Glomerular endothelial cell (primary cell): ENCODE data around the gene KSR2. TPM values are rescaled to one million over a fixed set of nuclear protein-coding genes. Genes with fewer than 3 reads are reported as not detected.

Experiments
- DNase-seq: peaks from one replicate; pipeline ENCODE4 v3.0.0-alpha.2; 2011; ENCODE audit warnings: low read depth, low spot score; ENCODE audit errors: extremely low read depth
- total RNA-seq: library from RNA; depleted of rRNA; stranded (reverse); fragments of >200 nt; gene quantifications from 2 replicates; pipeline ENCODE4 v1.2.3, GENCODE V29; 2015

Gene KSR2
- total RNA-seq, 1 donor from 2014 or later, result 1.3 TPM

GRCh38 chr12:117555889-117556288 lies 412.9 kb downstream of the KSR2 start:
- no peak for DNase-seq

GRCh38 chr12:117552971-117553370 lies 415.8 kb downstream of the KSR2 start:
- no peak for DNase-seq

- DNase-seq, result no peak
These were observed 417.1 kb downstream of the KSR2 start for GRCh38 chr12:117551665-117552064.

GRCh38 chr12:117547209-117547608 lies 421.6 kb downstream of the KSR2 start:
- no peak for DNase-seq

GRCh38 chr12:117545216-117545615 lies 423.6 kb downstream of the KSR2 start:
- no peak for DNase-seq

- DNase-seq, result no peak
These were observed 428.8 kb downstream of the KSR2 start for GRCh38 chr12:117540011-117540410.

- DNase-seq, result no peak
These were observed 429.9 kb downstream of the KSR2 start for GRCh38 chr12:117538926-117539325.

GRCh38 chr12:117538032-117538690 lies 430.6 kb downstream of the KSR2 start:
- no peak for DNase-seq

GRCh38 chr12:117533687-117534086 lies 435.1 kb downstream of the KSR2 start:
- DNase-seq, result no peak

- DNase-seq, result no peak
These were observed 438.0 kb downstream of the KSR2 start for GRCh38 chr12:117530796-117531195.

- no peak for DNase-seq
These were observed 440.3 kb downstream of the KSR2 start for GRCh38 chr12:117528538-117528937.

- DNase-seq, result no peak
These were observed 441.3 kb downstream of the KSR2 start for GRCh38 chr12:117527479-117527855.

GRCh38 chr12:117526757-117527478 lies 441.9 kb downstream of the KSR2 start:
- no peak for DNase-seq

GRCh38 chr12:117525766-117526165 lies 443.0 kb downstream of the KSR2 start:
- no peak for DNase-seq

GRCh38 chr12:117524806-117525205 lies 444.0 kb downstream of the KSR2 start:
- DNase-seq, result no peak

GRCh38 chr12:117523971-117524370 lies 444.8 kb downstream of the KSR2 start:
- DNase-seq, result no peak

GRCh38 chr12:117522559-117522958 lies 446.2 kb downstream of the KSR2 start:
- DNase-seq, result no peak

- no peak for DNase-seq
These were observed 446.9 kb downstream of the KSR2 start for GRCh38 chr12:117521867-117522266.

GRCh38 chr12:117521346-117521745 lies 447.4 kb downstream of the KSR2 start:
- DNase-seq, result no peak

GRCh38 chr12:117518594-117519270 lies 450.1 kb downstream of the KSR2 start:
- no peak for DNase-seq

GRCh38 chr12:117517219-117517739 lies 451.5 kb downstream of the KSR2 start:
- DNase-seq, result no peak

GRCh38 chr12:117516034-117516433 lies 452.8 kb downstream of the KSR2 start:
- no peak for DNase-seq
